GM21723 (cell line): ENCODE measurements around the gene ZP3.
"Not testable (repeated sequence)": the region's sequence is repeated elsewhere in the genome, so short reads cannot be mapped to it uniquely, and the experiment has no call there.

Experiments used
- ATAC-seq: cut with Tn5 transposase; IDR thresholded peaks from one replicate; pipeline ENCODE4 v1.9.1; 2021; ENCODE audit warnings: mild to moderate bottlenecking, moderate library complexity; ENCODE audit not compliant: unreplicated experiment

Gene ZP3

GRCh38 chr7:76403780-76404494 lies 20.8 kb upstream of the ZP3 start:
- no peak for ATAC-seq

GRCh38 chr7:76405738-76406137 lies 19.0 kb upstream of the ZP3 start:
- no peak for ATAC-seq

DNA sequence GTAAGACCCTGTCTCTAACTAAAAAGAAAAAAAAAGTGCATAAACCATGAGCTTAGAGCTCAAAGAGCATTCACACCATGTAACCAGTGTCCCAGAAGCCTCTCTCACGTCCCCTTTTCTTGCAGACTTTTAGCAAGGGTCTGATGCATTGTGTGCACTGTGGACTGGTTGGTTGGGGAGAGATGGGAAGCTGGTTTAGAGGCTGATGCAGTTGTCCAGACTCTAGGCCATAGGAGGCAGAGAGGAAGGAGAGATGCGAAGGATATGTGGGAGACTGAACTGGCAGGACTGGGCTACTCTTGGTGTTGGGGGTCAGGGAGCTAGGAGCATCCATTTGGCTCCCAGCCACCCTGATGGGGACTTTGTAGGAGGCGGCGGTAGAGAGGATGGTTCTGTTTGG lies 17.0 kb upstream of the ZP3 start:
- no peak for ATAC-seq

- ATAC-seq: no peak
These were observed 16.6 kb upstream of the ZP3 start for GRCh38 chr7:76408121-76408560.

DNA sequence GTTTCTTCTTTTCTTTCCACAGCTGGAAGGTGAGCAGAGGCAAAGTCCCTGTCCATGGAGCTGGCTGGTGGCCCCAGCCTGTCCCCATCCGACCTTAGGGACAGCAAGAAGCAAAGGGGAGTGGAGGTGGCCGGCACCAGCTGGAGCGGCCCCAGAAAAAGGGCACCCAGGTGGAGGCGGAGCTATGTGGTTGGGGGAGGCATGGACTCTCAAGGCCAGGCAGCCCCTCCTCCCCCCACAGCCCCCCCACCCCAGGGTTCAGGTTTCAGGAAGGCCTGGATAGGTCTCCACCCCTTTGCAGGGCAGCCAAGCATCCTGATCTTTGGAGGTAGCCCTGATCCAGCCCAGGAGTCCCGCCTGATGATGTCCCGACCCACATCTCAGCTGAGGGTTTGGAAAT lies 15.2 kb upstream of the ZP3 start, which contains the start of gene SSC4D:
Gene SSC4D (minus strand): TSS at position 161 of the 400 bp plus-strand sequence. CDS start 5,258 bp downstream, outside the sequence.
- ATAC-seq: no peak

- no peak for ATAC-seq
These were observed 13.1 kb upstream of the ZP3 start for GRCh38 chr7:76411626-76412025.

GRCh38 chr7:76412249-76412648 lies 12.5 kb upstream of the ZP3 start:
- no peak for ATAC-seq

DNA sequence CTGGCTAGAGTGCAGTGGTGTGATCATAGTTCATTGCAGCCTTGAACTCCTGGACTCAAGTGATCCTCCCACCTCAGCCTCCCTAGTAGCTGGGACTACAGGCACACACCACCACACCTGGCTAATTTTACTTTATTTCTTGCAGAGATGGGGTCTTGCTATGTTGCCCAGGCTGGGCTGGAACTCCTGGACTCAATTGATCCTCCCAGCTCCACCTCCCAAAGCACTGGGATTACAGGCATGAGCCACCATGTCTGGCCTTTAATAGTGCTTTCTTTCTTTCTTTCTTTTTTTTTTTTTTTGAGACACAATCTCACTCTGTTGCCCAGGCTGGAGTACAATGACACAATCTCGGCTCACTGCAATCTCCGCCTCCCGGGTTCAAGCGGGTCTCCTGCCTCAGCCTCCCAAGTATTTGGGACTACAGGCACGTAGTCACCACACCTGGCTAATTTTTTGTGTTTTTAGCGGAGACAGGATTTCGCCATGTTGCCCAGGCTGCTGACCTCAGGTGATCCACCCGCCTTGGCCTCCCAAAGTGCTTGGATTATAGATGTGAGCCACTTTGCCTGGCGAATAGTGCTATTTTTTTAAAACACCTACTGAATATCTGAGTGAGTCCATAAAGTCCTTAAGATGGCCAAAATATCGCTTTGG lies 7.0 kb upstream of the ZP3 start:
- ATAC-seq: not testable (repeated sequence)

GRCh38 chr7:76421097-76421496 lies 3.7 kb upstream of the ZP3 start:
- ATAC-seq: not testable (repeated sequence)

- no peak for ATAC-seq
These were observed 911 bp upstream of the ZP3 start for GRCh38 chr7:76423666-76424412.

GRCh38 chr7:76425156-76425555 lies 406 bp downstream of the ZP3 start:
- ATAC-seq: no peak

DNA sequence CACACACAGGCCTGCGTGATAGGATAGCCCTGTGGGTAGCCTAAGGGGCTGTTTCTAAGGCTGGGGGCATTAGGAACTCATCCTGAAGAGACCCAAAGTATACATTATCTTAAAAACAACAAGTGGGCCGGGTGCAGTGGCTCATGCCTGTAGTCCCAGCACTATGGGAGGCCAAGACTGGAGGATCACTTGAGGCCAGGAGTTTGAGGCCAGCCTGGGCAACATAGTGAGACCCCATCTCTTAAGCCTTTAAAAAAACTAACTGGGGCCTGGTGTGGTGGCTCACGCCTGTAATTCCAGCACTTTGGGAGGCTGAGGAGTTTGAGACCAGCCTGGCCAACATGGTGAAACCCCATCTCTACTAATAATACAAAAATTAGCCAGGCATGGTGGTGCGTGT lies 808 bp downstream of the ZP3 start:
- ATAC-seq: not testable (repeated sequence)

GRCh38 chr7:76426246-76426645 lies 1.5 kb downstream of the ZP3 start:
- no peak for ATAC-seq

GRCh38 chr7:76427635-76428034 lies 2.9 kb downstream of the ZP3 start:
- no peak for ATAC-seq

DNA sequence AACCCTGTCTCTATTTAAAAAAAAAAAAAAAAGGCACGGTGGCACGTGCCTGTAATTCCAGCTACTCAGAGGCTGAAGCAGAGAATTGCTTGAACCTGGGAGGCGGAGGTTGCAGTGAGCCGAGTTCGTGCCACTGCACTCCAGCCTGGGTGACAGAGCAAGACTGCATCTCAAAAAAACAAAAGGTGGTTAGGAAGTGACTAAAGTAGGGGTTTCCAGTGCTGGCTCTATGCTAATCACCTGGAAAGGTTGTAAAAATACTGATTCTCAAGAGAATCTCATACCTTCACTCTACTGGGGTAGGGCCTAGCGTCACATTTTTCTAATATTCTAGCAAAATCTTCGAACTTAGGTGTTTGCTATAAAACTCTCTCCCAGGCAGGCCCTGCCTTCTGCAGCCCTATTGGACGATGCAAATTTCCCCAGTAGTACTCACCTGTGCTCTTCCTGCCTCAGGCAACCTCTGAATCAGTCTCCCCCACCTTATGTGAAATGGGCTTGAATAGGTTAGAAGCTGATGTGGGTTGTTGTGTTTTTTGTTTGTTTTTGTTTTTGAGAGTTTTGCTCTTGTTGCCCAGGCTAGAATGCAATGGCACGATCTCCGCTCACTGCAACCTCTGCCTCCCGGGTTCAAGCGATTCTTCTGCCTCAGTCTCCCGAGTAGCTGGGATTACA lies 3.5 kb downstream of the ZP3 start:
- no peak for ATAC-seq

GRCh38 chr7:76428868-76429805 lies 4.4 kb downstream of the ZP3 start:
- ATAC-seq: no peak

DNA sequence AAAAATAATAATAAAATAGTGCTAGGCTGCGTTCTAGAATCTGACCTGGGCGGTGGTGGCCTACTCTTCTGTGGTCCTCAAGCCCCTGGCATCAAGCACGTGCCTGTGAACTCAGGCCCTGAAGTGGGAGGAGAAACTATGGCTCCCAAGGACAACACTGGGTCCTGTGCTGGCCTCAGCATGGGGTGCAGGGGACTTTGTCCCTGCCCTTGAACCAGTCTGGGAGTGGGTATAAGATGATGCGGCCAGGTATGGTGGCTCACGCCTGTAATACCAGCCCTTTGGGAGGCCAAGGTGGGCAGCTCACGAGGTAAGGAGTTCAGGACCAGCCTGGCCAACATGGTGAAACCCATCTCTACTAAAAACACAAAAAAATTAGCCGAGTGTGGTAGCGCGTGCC lies 5.5 kb downstream of the ZP3 start:
- ATAC-seq: no peak

DNA sequence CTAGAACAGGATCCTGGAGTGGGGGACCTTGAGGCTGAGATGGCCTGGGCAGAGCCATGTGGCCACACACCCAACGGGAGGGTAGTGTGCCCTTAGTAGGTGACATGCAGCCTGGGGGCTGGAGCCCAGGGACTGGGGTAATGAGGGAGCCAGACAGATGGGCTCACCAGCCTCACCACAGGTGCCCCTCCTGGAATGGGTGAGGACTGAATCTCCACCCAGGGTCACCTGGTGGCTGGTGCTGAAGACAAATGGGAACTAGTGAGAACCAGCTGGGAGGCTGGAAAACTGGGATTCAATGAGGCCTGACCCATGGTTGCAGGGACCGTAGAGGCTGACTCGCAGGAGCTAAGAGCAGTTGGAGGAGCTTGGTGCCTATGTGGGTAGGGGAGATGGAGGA lies 6.1 kb downstream of the ZP3 start:
- ATAC-seq: no peak

- ATAC-seq: peak; percentile 63
These were observed 13.1 kb downstream of the ZP3 start for GRCh38 chr7:76437873-76438272.
